GM12872 (cell line): ENCODE results near the gene PALLD.

Experiments
- CTCF ChIP-seq: IDR thresholded peaks from 3 replicates; pipeline ENCODE4 v1.5.1; 2011; ENCODE audit warnings: low read depth, mild to moderate bottlenecking, low read length, moderate library complexity; ENCODE audit not compliant: insufficient read depth

PALLD gene

DNA sequence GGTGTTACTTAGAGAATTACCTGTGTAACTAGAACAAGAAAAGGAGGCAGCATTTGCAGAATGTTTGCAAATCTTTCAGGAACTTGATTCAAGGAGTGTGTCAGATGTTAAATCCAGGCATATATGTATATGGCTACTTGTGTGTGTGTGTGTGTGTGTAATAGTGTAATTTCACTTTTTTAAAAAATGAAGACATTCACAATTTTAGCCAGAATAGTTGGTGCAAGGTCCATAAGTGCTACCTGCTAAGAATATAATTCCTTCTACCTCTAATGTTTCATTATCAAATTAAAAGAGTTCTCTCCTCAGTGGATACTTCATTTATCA lies 158.0 kb downstream of the PALLD start:
- no peak for TF ChIP-seq CTCF

- TF ChIP-seq CTCF, result no peak
These were observed 158.3 kb downstream of the PALLD start for GRCh38 chr4:168655182-168655581.

DNA sequence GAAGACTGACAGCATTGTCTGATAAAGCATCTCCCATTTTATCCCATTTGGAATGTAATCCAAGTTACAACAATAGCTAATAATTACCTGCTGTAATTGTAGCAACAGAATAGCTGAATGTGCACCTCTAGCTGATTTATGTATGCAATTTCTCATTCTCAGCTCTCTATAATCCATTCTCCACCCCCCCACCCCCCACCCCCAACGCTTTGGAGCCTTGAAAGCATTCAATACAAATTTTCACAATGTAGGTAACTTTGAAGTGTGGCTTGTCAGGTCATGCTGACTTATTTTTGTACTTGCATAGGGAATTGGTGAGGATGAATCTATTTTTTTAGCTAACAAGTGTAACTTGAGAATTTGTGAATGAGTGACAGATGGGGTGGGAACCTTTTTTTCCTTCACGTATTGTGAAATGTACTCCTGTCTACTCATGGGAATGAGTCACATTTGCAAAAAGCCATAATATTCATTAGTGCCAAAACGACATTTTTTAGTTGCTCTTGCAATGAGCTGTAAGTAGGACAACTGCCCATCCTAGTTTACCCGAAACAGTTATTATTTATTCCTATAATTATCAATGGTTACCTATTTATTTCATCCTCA lies 159.3 kb downstream of the PALLD start:
- no peak for TF ChIP-seq CTCF

- TF ChIP-seq CTCF, result no peak
These were observed 160.2 kb downstream of the PALLD start for GRCh38 chr4:168656946-168657473.

DNA sequence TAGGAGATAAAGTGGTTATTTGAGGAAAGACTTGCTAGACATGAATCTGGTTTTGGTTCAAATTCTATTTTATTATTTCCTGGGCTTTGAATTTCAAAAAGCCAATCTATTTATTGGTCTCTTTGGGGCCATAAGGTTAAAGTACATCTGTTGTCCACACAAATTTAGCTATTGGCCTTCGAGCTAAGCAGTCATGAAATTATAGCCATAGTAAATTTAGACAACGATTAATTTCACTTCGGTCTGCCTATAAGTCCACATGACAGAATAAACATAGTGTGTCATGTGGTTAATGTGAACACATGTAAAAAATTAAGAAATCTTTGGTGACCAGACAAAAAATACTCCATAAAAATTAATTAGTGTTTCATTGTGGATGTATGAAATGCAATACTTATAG lies 161.9 kb downstream of the PALLD start:
- TF ChIP-seq CTCF, result no peak

DNA sequence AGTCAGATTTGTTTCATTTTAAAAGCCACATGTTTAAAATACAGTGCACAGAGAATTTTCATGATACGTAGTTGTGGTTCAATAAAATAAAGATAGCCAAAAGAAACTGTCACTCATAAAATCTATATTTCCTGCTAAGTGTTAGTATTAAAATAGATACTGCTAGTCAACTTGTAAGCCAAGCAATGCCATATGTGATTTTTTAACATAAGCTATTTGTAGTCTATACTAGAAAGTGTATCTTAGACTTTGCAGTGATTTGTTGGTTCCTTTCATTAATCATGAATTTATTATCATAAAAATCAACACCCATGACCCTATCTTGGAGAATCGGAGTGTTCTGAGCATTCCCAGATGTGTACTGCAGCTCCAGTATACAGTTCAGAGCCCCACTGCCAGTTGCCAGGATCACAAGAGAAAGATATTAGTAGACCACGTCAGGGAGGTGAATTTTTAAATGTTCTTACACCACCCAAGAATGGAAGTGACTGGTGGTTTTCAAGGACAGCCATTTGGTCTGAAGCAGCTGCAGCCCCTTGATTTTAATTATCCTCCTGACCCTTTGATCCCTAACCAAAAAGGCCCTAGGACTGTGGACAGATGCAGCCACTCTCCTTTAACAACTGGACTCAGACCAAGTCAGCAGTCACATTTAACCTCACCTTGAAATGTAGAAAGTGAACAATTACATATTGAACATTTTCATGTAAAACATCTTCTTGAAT lies 163.1 kb downstream of the PALLD start:
- no peak for TF ChIP-seq CTCF

DNA sequence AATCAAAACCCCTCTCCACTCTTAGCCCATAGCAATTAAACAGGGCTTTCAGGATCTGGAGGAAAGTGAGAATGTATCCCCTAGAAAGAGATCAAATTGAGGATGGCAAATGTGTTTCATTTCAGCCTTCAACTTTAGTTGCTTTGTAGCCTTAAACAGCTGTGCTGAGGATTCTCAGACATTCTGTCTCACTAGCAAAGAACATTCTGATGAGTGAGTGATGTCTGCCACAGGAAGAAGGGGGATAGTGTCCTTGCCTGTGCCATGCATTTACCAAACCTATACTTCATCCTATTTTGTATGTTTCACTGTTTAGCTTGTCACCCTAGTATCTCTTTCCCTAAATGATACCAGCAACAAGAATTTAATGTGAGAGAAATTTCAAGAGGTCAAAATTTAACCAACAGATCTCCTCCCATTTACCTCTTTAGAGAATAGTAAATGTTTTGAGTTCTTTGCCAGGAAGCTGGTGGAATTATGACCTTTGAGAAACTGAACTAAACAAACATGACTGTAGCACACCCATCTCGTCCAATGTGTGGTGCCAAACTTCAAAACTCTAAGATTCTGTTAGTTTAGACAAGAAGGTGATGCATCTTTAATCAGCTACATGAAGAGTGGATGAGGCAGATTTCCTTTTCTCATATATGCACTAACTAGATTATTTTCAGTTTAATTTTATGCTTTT lies 165.6 kb downstream of the PALLD start:
- no peak for TF ChIP-seq CTCF
